Stimulated activated CD8-positive, alpha-beta memory T cell treated with anti-CD3 and anti-CD28 coated beads, Interleukin-7, amount 100 ng/mL, for 4 hours (primary cell): Measurements from ENCODE around the gene ACOT8.
"Not testable (repeated sequence)": the region's sequence is repeated elsewhere in the genome, so short reads cannot be mapped to it uniquely, and the experiment has no call there.

Experiments
- DNase-seq, 2 donors: peaks; one replicate each; pipeline ENCODE4 v3.0.0-alpha.2; 2020; ENCODE audit warnings: low read depth in 2 of 2

ACOT8 gene

GRCh38 chr20:45857114-45857881 lies at the start of gene ACOT8, which contains the start of gene ZSWIM3:
TSS of gene ACOT8 (minus strand) at chr20:45857392. CDS start at chr20:45857315, 77 bp downstream.
TSS of gene ZSWIM3 (plus strand) at chr20:45857614. CDS start at chr20:45857826, 212 bp downstream.
- peak; percentile 83 to 94 for DNase-seq

- no peak for DNase-seq
Measured at GRCh38 chr20:45905505-45906079, 48.4 kb upstream of the ACOT8 start.

- DNase-seq: no peak
Measured at GRCh38 chr20:45904583-45905504, 47.7 kb upstream of the ACOT8 start.

GRCh38 chr20:45902199-45902701 lies 45.1 kb upstream of the ACOT8 start:
- DNase-seq: no peak

- DNase-seq: not testable (repeated sequence)
Measured at GRCh38 chr20:45901332-45901731, 44.1 kb upstream of the ACOT8 start.

- no peak for DNase-seq
Measured at GRCh38 chr20:45899046-45899835, 42.0 kb upstream of the ACOT8 start.

- DNase-seq: no peak
Measured at GRCh38 chr20:45898285-45898684, 41.1 kb upstream of the ACOT8 start.

- DNase-seq: no peak
Measured at GRCh38 chr20:45897692-45898091, 40.5 kb upstream of the ACOT8 start.

- DNase-seq: no peak
Measured at GRCh38 chr20:45897289-45897688, 40.1 kb upstream of the ACOT8 start.

- DNase-seq: no peak
Measured at GRCh38 chr20:45896641-45897161, 39.5 kb upstream of the ACOT8 start.

GRCh38 chr20:45894797-45895196 lies 37.6 kb upstream of the ACOT8 start:
- no peak for DNase-seq

GRCh38 chr20:45893831-45894230 lies 36.6 kb upstream of the ACOT8 start:
- no peak for DNase-seq

GRCh38 chr20:45892828-45893500 lies 35.8 kb upstream of the ACOT8 start:
- peak in 1 of 2 donors; percentile 28 for DNase-seq

GRCh38 chr20:45892049-45892825 lies 35.0 kb upstream of the ACOT8 start:
- DNase-seq: no peak

- peak; percentile 77 to 79 for DNase-seq
Measured at GRCh38 chr20:45890985-45891983, 34.1 kb upstream of the ACOT8 start, which contains the start of the genes CTSA and NEURL2. TSS of gene CTSA (plus strand) at chr20:45891335. CDS start at chr20:45891569, 234 bp downstream. TSS of gene NEURL2 (minus strand) at chr20:45891208. CDS start at chr20:45890991, 217 bp downstream.

GRCh38 chr20:45890077-45890984 lies 33.1 kb upstream of the ACOT8 start:
- DNase-seq: peak in 1 of 2 donors; percentile 33

GRCh38 chr20:45888681-45889080 lies 31.5 kb upstream of the ACOT8 start:
- no peak for DNase-seq
